Epithelial cell of esophagus (primary cell): ENCODE measurements around the gene DLGAP1.
"Not testable (repeated sequence)": the region's sequence is repeated elsewhere in the genome, so short reads cannot be mapped to it uniquely, and the experiment has no call there.

Source experiments
- DNase-seq: peaks from one replicate; pipeline ENCODE4 v3.0.0; 2010; ENCODE audit warnings: low read depth
- H3K4me3 ChIP-seq: 2 replicates; pipeline ENCODE4 v1.5.1; 2011; ENCODE audit warnings: mild to moderate bottlenecking, low read length, control low read depth
- TF ChIP-seq, protein P1 (sequence below): IDR thresholded peaks from 2 replicates; pipeline ENCODE4 v1.5.1; 2011; ENCODE audit warnings: low read depth, mild to moderate bottlenecking, low read length, control low read depth, inconsistent platforms; ENCODE audit not compliant: insufficient read depth; ENCODE audit errors: missing control alignments

The DLGAP1 gene

GRCh38 chr18:4024702-4025101 lies 430.4 kb downstream of the DLGAP1 start:
- DNase-seq, result peak; percentile 14
- no peak overlapping the region for H3K4me3 ChIP-seq
- TF ChIP-seq, protein P1, sequence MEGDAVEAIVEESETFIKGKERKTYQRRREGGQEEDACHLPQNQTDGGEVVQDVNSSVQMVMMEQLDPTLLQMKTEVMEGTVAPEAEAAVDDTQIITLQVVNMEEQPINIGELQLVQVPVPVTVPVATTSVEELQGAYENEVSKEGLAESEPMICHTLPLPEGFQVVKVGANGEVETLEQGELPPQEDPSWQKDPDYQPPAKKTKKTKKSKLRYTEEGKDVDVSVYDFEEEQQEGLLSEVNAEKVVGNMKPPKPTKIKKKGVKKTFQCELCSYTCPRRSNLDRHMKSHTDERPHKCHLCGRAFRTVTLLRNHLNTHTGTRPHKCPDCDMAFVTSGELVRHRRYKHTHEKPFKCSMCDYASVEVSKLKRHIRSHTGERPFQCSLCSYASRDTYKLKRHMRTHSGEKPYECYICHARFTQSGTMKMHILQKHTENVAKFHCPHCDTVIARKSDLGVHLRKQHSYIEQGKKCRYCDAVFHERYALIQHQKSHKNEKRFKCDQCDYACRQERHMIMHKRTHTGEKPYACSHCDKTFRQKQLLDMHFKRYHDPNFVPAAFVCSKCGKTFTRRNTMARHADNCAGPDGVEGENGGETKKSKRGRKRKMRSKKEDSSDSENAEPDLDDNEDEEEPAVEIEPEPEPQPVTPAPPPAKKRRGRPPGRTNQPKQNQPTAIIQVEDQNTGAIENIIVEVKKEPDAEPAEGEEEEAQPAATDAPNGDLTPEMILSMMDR, result no peak

DNA sequence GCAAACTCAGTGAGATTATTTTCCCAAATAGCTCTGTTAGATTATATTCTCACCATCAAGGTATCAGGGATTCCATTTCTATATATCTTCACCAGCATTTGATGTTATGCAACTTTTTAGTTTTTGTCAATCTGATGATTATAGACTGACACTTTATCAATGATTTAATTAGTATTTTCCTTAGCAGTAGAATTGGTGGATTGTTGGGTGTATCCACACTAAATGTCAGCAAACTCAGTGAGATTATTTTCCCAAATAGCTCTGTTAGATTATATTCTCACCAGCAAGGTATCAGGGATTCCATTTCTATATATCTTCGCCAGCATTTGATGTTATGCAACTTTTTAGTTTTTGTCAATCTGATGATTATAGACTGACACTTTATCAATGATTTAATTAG lies 432.4 kb downstream of the DLGAP1 start:
- DNase-seq, H3K4me3 ChIP-seq: not testable (repeated sequence)

DNA sequence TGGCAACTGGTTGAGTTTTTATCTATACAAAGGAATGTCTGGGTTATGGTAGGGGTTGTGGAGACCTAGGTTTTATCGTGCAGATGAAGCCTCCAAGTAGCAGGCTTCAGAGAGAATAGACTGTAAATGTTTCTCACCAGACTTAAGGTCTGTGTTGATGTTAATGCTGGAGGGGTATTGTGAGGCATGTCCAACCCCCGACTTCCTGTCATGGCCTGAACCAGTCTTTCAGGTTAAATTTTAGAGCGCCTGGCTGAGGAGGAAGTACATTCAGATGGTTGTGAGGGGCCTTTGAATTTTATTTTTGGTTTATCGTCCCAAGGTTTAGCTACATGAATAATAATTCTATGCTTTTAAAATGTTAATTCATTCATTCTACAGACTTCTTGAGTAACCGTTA lies 435.1 kb downstream of the DLGAP1 start:
- DNase-seq, result peak; percentile 46
- TF ChIP-seq, protein P1, result no peak

GRCh38 chr18:4017480-4017879 lies 437.6 kb downstream of the DLGAP1 start:
- TF ChIP-seq, protein P1, result peak; percentile 36
- peak; percentile 39 for DNase-seq
- H3K4me3 ChIP-seq, result no peak overlapping the region

More for the DNA sequence above, 435.1 kb downstream of the DLGAP1 start:
- H3K4me3 ChIP-seq, result no peak overlapping the region

DNA sequence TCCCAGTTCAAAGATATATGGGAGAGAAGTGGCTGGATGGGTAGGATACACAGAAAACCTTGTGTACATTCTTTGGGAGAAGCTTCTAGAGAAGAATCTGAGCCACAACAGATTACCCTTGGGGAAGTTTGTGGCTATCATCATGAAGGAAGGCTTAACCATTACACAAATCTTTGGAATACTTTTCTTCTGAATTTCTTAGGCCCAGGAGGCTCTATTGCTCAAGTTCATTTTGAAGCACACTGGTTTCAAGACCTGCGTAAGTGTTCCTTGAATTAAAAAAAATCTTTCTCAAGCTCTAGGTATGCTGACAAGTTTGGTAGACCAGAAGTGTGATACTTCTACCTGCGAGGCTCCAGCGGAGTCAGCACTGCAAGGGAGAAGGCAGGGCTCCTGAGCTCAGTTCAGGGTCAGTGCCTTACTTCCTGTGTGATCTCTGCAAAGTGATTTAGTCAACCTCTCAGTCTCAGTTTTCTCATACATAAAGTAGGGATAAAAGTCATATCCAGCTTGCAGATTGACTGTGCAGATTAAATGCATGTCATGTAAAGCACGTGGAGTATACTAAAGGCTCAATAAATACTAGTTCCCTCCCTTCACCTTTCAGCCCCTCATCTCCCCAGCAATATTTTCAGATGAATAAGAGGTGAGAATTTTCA lies 438.6 kb downstream of the DLGAP1 start:
- DNase-seq, result peak; percentile 29
- TF ChIP-seq, protein P1, result no peak
- no peak overlapping the region for H3K4me3 ChIP-seq

DNA sequence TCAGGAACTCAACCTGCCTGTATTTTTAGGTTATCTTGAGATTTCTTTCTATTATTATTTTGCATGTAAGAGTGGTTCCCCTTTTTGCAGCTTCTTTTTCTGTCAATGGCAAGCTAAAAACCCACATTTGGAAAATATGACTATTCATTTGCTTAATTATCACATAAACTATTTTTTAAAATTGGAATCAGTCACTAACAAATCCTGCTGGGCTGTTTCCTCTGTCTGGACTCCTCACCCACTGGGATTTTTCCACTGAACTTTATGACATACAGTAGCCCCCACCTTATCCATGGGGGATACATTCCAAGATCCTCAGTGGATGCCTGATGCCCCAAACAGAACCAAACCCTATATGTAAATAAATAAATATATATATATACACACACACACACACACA lies 447.3 kb downstream of the DLGAP1 start:
- TF ChIP-seq, protein P1, result no peak
- no peak for DNase-seq
- no peak overlapping the region for H3K4me3 ChIP-seq

GRCh38 chr18:4004183-4004829 lies 450.8 kb downstream of the DLGAP1 start:
- DNase-seq, result peak; percentile 54
- no peak overlapping the region for H3K4me3 ChIP-seq
- TF ChIP-seq, protein P1, result no peak
